GM12878 (cell line): ENCODE results near the gene NEURL3. TPM values are rescaled to one million over a fixed set of nuclear protein-coding genes. Genes with fewer than 3 reads are reported as not detected.
"Not testable (repeated sequence)": the region's sequence is repeated elsewhere in the genome, so short reads cannot be mapped to it uniquely, and the experiment has no call there.

ENCODE experiments used
- ATAC-seq: fragments of 200-7000 bp; cut with Tn5 transposase; 3 replicates; pipeline ENCODE4 v1.9.1; 2020; ENCODE audit warnings: mild to moderate bottlenecking, moderate library complexity
- BruUV-seq: library from RNA; stranded (reverse); fragments of 400-500 nt; replicated peaks from 2 replicates; lab custom pipeline; 2021; lab: Mats Ljungman, UMichigan
- CTCF ChIA-PET: fragments of 300-600 bp; sonication (Branson Sonifier 250); formaldehyde crosslinking; extraction: SDS; loops from one replicate; lab custom pipeline; 2021; ENCODE audit warnings: inconsistent platforms; lab: Yijun Ruan, JAX
- POLR2A ChIA-PET: fragments of 350-600 bp; formaldehyde crosslinking; extraction: SDS; loops from one replicate; lab custom pipeline; 2021; ENCODE audit warnings: inconsistent platforms; lab: Charles Lee
- RAD21 ChIA-PET: fragments of 300-600 bp; sonication (Branson Sonifier 250); formaldehyde crosslinking; loops from one replicate; lab custom pipeline; 2023; ENCODE audit warnings: antibody characterized with exemption; ENCODE audit not compliant: unreplicated experiment; lab: Charles Lee
- SMC1A ChIA-PET: fragments of 300-600 bp; sonication (Branson Sonifier 250); formaldehyde crosslinking; loops from one replicate; lab custom pipeline; 2023; ENCODE audit not compliant: unreplicated experiment, uncharacterized antibody; lab: Charles Lee
- DNase-seq: peaks from one replicate; pipeline ENCODE4 v3.0.0-alpha.2; 2011; ENCODE audit warnings: low read depth, low spot score
- FAIRE-seq: peaks from 3 replicates; lab custom pipeline; 2011; peaks lifted over from hg19 to GRCh38; lab: Jason Lieb, UNC
- H2AFZ ChIP-seq: 2 replicates; pipeline ENCODE4 v1.6.0; 2011; ENCODE audit warnings: low read depth, low read length, control low read depth; ENCODE audit not compliant: control insufficient read depth
- H3K27ac ChIP-seq: 2 replicates; pipeline ENCODE4 v1.5.1; 2011; ENCODE audit warnings: control low read depth; ENCODE audit not compliant: control insufficient read depth, insufficient read depth
- H3K27me3 ChIP-seq, 2 experiments: replicated peaks in 1 of 2; 2 replicates each; pipeline versions ENCODE4 v1.6.0 to v1.6.1; 2011; ENCODE audit warnings: low read length in 1 of 2; ENCODE audit not compliant: control insufficient read depth in 2 of 2, insufficient read depth in 2 of 2
- H3K36me3 ChIP-seq, 2 experiments: 2 replicates each; pipeline ENCODE4 v1.5.1; 2011; ENCODE audit warnings: low read length in 1 of 2; ENCODE audit not compliant: control insufficient read depth in 2 of 2, insufficient read depth in 2 of 2
- H3K4me1 ChIP-seq: 2 replicates; pipeline ENCODE4 v1.6.1; 2011; ENCODE audit warnings: mild to moderate bottlenecking, low read length, moderate library complexity, mixed read lengths; ENCODE audit not compliant: control insufficient read depth, insufficient read depth
- H3K4me2 ChIP-seq: 2 replicates; pipeline ENCODE4 v1.6.0; 2011; ENCODE audit warnings: control low read depth; ENCODE audit not compliant: control insufficient read depth, insufficient read depth
- H3K4me3 ChIP-seq: fragments of 200-600 bp; sonication (generic); 2 replicates; pipeline ENCODE4 v1.5.1; 2016
- H3K79me2 ChIP-seq: 2 replicates; pipeline ENCODE4 v1.6.0; 2011; ENCODE audit warnings: low read length; ENCODE audit not compliant: control insufficient read depth, insufficient read depth
- H3K9ac ChIP-seq: 2 replicates; pipeline ENCODE4 v1.8.0; 2011; ENCODE audit warnings: low read length, control low read depth, mixed read lengths; ENCODE audit not compliant: control insufficient read depth, insufficient read depth
- H3K9me3 ChIP-seq: replicated peaks from 3 replicates; pipeline ENCODE4 v1.5.1; 2011; ENCODE audit warnings: mild to moderate bottlenecking, low read length; ENCODE audit not compliant: control insufficient read depth, insufficient read depth
- H4K20me1 ChIP-seq: 2 replicates; pipeline ENCODE4 v1.6.0; 2011; ENCODE audit not compliant: control insufficient read depth, insufficient read depth
- WRNIP1 ChIP-seq: IDR thresholded peaks from 2 replicates; pipeline ENCODE4 v1.6.1; 2011; ENCODE audit warnings: low read depth, low read length, improper control_type of control experiment, borderline replicate concordance
- WGBS: methylation state at CpG from one replicate; pipeline ENCODE4 v1.1.6; 2016; ENCODE audit warnings: low lambda C conversion rate; ENCODE audit not compliant: insufficient replicate concordance, insufficient coverage; ENCODE audit errors: missing lambda C conversion rate; 5-methylcytosine and 5-hydroxymethylcytosine counted together
- in situ Hi-C: fragments of 300-500 bp; cut with MboI; formaldehyde crosslinking; loops from 9 replicates; pipeline ENCODE4 v1.14.3; 2018; ENCODE audit warnings: mixed read lengths
- intact Hi-C: fragments of 100-400 bp; cut with micrococcal nuclease; formaldehyde crosslinking; loops from one replicate; pipeline ENCODE4 v1.14.2; 2022; ENCODE audit not compliant: unreplicated experiment
- polyA plus RNA-seq, 11 experiments: library from polyadenylated mRNA; depleted of rRNA in 4 of 11; unstranded in 6 of 11; stranded (reverse) in 5 of 11; fragments of >200 nt; fragmentation: Nextera tagmentation in 4 of 11; fragmentation: Illumina TruSeq in 1 of 11; extraction: Ambion mirVana in 4 of 11; extraction: Trizol in 1 of 11; gene quantifications; 1 replicate in 1 of 11; 2 replicates in 10 of 11; pipeline versions ENCODE4 v1.2.1 to v1.2.3, GENCODE V29; 2011 to 2016; ENCODE audit warnings: inconsistent platforms in 2 of 11, missing spikeins in 2 of 11, low read depth in 1 of 11
- total RNA-seq, 4 experiments: library from RNA; depleted of rRNA in 3 of 4; stranded (reverse); fragments of >200 nt in 3 of 4; fragmentation: Illumina TruSeq in 1 of 4; extraction: Trizol in 1 of 4; gene quantifications; 2 replicates each; pipeline versions ENCODE4 v1.2.1 to v1.2.3, GENCODE V29; 2013 to 2021

The NEURL3 gene
- total and polyA plus RNA-seq, 10 of the 15 experiments (the other 5 are each of a cell fraction or from before 2014, with no cell fraction given) = 0.03 to 6.3 (median 0.47) TPM

DNA sequence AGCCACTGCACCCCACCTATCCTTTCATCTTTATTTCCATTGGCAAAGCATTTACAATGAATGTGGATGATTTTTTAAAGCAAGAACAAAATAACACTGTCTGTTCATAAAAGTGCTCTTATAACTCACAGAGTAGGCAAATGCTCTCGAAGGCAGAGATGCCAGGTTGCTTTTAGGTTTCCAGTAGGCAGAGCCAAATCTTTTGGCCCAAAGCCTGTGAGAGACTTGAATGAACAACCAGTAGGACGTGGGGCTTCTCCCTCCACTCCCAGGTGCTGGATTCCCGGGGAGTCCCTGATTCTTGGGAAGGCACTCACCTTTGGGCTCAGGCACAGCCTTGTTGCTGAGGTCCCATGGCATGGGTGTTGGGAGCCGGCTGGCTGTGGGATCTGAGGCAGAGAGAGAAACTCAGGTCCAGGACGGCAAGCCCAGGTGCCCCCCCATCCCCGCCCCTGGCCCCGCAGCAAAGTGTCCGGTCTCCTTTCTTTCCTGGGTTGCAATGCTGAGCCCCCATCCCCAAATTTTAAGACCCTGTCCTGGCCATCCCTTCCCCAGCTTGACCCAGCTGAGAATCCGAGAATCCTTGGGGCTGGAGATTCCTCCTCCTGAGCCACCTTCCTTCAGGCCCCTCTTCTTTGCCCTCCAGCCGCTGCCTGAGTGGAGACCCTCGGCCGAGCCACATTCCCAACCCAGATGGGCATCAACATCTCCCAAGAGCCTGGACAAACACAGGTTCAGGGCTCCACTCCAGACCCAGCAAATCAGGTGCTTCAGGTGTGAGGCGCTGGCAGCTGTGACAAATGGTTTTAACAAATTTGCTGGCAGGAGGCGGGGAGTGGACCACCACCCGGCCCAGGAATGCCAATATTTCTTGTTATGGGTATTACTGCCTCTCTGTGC is 5.8 kb downstream of the NEURL3 start:
- Histone ChIP-seq H3K9me3 (peaks cover 4% of the 10 kb centered on the region; the same call in 2 of the 3 replicates), H3K4me3 (no peak overlapping the region), H3K27me3 (no peaks in the 10 kb centered on the region), H3K79me2 (no peaks in the 10 kb centered on the region), H3K4me2 (no peak overlapping the region), H3K27ac (no peak overlapping the region), H3K36me3 (no peaks in the 10 kb centered on the region), H4K20me1 (no peaks in the 10 kb centered on the region), H2AFZ (no peak overlapping the region), H3K4me1 (peaks cover 32% of the 10 kb centered on the region), H3K9ac (no peak overlapping the region)
- DNase-seq = no peak
- FAIRE-seq = no peak
- in situ Hi-C loops = no loop called here
- TF ChIP-seq WRNIP1 = no peak
- intact Hi-C loops = no loop called here
- 80% methylated on average over 15 of the region's 15 CpGs for WGBS
- CTCF ChIA-PET = interaction anchor here (1.3 kb wide), 1 partner anchor 10 kb away, joined by 3 read pairs; no protein-coding TSS in a partner anchor
- no TSS peak for BruUV-seq
- SMC1A ChIA-PET = interaction anchor here (0.5 to 1.7 kb wide), 2 partner anchors 12 to 16 kb away, joined by 3 to 4 read pairs; no protein-coding TSS in a partner anchor
- POLR2A ChIA-PET = no interaction called here
- RAD21 ChIA-PET = no interaction called here
- no peak for ATAC-seq

DNA sequence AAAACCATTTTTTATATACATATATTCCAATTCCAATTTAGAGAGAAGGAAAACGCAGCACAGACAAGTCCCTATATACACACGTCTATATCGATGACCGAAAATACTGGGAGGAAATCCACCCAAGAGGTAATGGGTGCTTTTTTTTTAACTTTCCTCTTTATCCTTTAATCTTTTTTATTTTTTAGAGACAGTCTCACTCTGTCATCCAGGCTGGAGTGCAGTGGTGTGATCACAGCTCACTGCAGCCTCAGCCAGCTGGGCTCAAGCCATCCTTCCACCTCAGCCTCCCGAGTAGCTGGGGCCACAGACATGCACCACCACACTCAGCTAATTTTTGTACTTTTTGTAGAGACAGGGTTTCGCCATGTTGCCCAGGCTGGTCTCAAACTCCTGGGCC is 6.5 kb downstream of the NEURL3 start:
- H3K4me2 ChIP-seq, in situ Hi-C loops, H3K27ac ChIP-seq, intact Hi-C loops, BruUV-seq, FAIRE-seq, DNase-seq, H3K36me3 ChIP-seq, H3K9me3 ChIP-seq, ATAC-seq, H3K9ac ChIP-seq, RAD21 ChIA-PET, H2AFZ ChIP-seq, CTCF ChIA-PET, H3K79me2 ChIP-seq, H3K27me3 ChIP-seq, H4K20me1 ChIP-seq, H3K4me3 ChIP-seq: not testable (repeated sequence)
- 81% methylated on average over 6 of the region's 6 CpGs for whole genome bisulfite sequencing
- H3K4me1 ChIP-seq = peaks cover 28% of the 10 kb centered on the region
- ChIA-PET SMC1A (interaction anchor here (1.7 kb wide), 1 partner anchor 12 kb away, joined by 4 read pairs; no protein-coding TSS in a partner anchor), POLR2A (interaction anchor here (0.7 kb wide), 1 partner anchor 698 kb away, joined by 3 read pairs; no protein-coding TSS in a partner anchor)
